DOHH2 (cell line): ENCODE data around the gene PIK3R2.

Source experiments
- CTCF ChIP-seq: fragments of 200-600 bp; sonication (generic); IDR thresholded peaks from one replicate; pipeline ENCODE4 v1.5.1; 2014; ENCODE audit warnings: antibody characterized with exemption, mild to moderate bottlenecking, low read depth, low read length; ENCODE audit not compliant: poor library complexity, severe bottlenecking
- EZH2phosphoT487 ChIP-seq: fragments of 200-600 bp; sonication (generic); IDR thresholded peaks from 2 replicates; pipeline ENCODE4 v1.6.1; 2017; ENCODE audit warnings: borderline replicate concordance, mild to moderate bottlenecking, antibody characterized with exemption, low read length, moderate library complexity, mixed read lengths

- TF ChIP-seq CTCF: no peak
- no peak for TF ChIP-seq EZH2phosphoT487
Observed at GRCh38 chr19:18155095-18156087, 2.4 kb downstream of the PIK3R2 start.
